B cell (primary cell): Measurements from ENCODE around the gene HDAC11.

Experiments used
- EZH2 ChIP-seq: IDR thresholded peaks from 2 replicates; pipeline ENCODE4 v1.6.1; 2012; ENCODE audit warnings: borderline replicate concordance, low read depth, mild to moderate bottlenecking, moderate library complexity, low read length; ENCODE audit not compliant: insufficient read depth, poor library complexity, severe bottlenecking
- TF ChIP-seq, protein P1 (sequence below): fragments of 200-600 bp; IDR thresholded peaks from one replicate; pipeline ENCODE4 v1.8.0; 2022; ENCODE audit warnings: antibody characterized with exemption, mild to moderate bottlenecking

DNA sequence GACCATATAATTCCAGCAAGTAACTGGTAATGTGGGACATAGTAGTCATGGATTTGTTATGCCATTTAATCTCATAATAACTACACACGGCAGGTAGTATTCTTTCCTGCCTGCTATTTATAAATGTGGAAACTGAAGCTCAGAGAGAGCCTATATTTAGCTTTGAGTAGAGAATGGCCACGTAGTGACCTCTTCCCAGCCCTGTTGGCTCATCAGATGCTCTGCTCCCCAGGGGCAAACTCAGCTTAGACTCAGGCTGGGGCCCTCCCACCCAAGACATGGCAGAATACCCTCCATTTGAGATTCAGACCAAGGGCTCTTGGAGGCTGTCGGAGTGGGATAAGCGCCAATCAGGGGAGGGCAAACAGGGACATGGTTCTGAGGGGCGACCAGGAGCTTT is 17.3 kb upstream of the HDAC11 start:
- TF ChIP-seq, protein P1, sequence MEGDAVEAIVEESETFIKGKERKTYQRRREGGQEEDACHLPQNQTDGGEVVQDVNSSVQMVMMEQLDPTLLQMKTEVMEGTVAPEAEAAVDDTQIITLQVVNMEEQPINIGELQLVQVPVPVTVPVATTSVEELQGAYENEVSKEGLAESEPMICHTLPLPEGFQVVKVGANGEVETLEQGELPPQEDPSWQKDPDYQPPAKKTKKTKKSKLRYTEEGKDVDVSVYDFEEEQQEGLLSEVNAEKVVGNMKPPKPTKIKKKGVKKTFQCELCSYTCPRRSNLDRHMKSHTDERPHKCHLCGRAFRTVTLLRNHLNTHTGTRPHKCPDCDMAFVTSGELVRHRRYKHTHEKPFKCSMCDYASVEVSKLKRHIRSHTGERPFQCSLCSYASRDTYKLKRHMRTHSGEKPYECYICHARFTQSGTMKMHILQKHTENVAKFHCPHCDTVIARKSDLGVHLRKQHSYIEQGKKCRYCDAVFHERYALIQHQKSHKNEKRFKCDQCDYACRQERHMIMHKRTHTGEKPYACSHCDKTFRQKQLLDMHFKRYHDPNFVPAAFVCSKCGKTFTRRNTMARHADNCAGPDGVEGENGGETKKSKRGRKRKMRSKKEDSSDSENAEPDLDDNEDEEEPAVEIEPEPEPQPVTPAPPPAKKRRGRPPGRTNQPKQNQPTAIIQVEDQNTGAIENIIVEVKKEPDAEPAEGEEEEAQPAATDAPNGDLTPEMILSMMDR = no peak
- no peak for TF ChIP-seq EZH2
